ENCODE results near the gene ZNF48.

ZNF48 gene

DNA sequence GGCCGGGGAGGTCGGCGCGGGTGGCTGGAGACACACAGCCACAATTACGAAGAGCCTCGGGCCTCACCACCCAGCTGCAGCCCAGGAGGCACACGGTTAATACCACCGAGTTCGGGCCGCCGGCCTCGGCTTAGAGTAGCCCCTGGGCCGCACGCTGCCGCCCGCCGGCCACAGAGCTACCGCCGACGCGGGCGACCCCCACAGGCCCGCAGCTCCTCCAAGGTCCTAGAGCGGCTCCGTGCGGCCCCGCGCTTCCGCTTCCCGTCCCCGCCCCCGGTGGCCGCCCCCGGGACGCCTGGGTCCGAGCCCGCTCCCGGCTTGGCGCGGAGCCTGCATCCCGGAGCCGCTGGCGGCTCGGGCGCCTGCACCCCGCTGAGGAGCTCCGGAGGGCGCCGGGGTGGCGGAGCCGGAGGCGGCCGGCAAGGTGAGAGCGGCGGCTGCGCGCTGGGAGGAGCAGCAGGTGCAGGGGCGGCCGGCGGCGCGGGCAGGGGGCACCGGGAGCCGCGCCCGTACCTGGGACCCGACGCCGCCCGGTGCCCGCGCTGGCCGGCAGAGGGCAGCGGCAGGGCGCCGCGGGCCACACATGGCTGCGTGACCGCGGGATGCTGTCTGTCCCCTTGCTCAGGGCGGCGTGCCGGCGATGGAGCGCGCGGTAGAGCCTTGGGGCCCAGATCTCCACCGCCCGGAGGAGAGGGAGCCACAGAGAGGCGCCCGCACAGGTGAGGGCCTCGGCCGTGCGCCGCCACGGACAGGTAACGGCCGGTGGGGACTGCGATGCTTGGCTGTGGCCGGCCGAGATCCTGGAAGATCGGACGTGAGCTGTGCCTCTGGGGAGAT, at the start of gene ZNF48:
Gene ZNF48, plus strand, starts transcription at position 266 of the 837 bp plus-strand sequence. Its CDS starts 375 bp downstream, at position 641.
- DNase-seq (ENCODE audit: low read depth): peak; percentile 94
- peak within 1 kb of the TSS; percentile 78 for H3K4me3 ChIP-seq (ENCODE audit: low read depth, low read length)
- TF ChIP-seq, protein P1, sequence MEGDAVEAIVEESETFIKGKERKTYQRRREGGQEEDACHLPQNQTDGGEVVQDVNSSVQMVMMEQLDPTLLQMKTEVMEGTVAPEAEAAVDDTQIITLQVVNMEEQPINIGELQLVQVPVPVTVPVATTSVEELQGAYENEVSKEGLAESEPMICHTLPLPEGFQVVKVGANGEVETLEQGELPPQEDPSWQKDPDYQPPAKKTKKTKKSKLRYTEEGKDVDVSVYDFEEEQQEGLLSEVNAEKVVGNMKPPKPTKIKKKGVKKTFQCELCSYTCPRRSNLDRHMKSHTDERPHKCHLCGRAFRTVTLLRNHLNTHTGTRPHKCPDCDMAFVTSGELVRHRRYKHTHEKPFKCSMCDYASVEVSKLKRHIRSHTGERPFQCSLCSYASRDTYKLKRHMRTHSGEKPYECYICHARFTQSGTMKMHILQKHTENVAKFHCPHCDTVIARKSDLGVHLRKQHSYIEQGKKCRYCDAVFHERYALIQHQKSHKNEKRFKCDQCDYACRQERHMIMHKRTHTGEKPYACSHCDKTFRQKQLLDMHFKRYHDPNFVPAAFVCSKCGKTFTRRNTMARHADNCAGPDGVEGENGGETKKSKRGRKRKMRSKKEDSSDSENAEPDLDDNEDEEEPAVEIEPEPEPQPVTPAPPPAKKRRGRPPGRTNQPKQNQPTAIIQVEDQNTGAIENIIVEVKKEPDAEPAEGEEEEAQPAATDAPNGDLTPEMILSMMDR (conservative IDR thresholded peaks at IDR 0.05; ENCODE audit: low read depth, low read length): no peak

DNA sequence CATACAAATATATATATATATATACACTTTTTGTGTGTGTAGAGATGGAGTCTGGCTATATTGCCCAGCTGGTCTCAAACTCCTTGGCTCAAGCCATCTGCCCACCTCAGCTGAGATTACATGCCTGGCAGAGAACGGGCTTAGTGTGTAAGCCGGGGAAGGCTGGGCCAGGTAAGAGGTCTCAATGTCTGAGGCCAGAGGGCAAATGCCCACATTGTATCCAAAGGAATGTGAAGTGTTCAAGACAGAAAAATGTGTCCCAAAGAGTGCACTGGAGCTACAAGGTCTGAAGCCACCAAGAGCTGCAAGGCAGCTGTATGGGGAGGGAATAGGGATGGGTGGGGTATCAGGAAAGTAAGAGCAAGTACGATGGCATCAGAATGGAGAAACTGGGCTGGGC, 48.9 kb upstream of the ZNF48 start:
- no peak overlapping the region for H3K4me3 ChIP-seq (ENCODE audit: low read depth, low read length)
- TF ChIP-seq, protein P1 (conservative IDR thresholded peaks at IDR 0.05; ENCODE audit: low read depth, low read length): no peak
- DNase-seq (ENCODE audit: low read depth): no peak

DNA sequence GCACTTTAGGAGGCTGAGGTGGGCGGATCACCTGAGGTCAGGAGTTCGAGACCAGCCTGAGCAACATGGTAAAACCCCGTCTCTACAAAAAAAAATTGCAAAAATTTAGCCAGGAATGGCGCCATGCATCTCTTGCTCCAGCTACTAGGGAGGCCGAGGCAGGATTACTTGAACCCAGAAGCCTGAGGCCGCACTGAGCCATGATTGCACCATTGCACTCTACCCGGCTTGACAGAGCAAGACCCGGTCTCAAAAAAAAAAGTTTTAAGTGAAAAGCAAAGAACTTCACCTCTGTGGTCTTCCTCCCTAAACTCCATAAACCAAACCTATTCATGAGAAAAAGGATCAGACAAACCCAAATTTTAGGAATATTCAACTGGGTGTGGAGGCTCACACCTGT, 47.1 kb upstream of the ZNF48 start:
- DNase-seq (ENCODE audit: low read depth): no peak
- TF ChIP-seq, protein P1 (conservative IDR thresholded peaks at IDR 0.05; ENCODE audit: low read depth, low read length): no peak
- no peak overlapping the region for H3K4me3 ChIP-seq (ENCODE audit: low read depth, low read length)

GRCh38 chr16:30348929-30349328, 46.3 kb upstream of the ZNF48 start:
- TF ChIP-seq, protein P1 (conservative IDR thresholded peaks at IDR 0.05; ENCODE audit: low read depth, low read length): no peak

DNA sequence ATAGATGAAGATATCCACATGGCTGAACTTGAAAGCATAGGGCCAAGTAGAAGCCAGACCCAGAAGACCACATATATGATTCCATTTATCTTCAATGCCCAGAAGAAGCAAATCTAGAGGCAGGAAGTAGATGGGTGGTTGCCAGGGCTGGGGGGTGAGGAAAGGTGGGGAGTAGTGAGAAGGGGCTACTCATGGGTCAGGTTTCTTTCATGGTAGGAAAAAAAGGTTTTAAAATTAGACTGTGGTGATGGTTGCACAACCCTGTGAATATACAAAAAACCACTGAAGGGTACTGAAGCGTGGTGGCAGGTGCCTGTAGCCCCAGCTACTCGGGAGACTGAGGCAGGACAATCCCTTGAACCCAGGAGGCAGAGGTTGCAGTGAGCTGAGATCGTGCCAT, 45.5 kb upstream of the ZNF48 start:
- TF ChIP-seq, protein P1 (conservative IDR thresholded peaks at IDR 0.05; ENCODE audit: low read depth, low read length): no peak
- H3K4me3 ChIP-seq (ENCODE audit: low read depth, low read length): no peak overlapping the region
- no peak for DNase-seq (ENCODE audit: low read depth)

More at GRCh38 chr16:30348929-30349328, 46.3 kb upstream of the ZNF48 start:
- DNase-seq (ENCODE audit: low read depth): no peak
- H3K4me3 ChIP-seq (ENCODE audit: low read depth, low read length): no peak overlapping the region

DNA sequence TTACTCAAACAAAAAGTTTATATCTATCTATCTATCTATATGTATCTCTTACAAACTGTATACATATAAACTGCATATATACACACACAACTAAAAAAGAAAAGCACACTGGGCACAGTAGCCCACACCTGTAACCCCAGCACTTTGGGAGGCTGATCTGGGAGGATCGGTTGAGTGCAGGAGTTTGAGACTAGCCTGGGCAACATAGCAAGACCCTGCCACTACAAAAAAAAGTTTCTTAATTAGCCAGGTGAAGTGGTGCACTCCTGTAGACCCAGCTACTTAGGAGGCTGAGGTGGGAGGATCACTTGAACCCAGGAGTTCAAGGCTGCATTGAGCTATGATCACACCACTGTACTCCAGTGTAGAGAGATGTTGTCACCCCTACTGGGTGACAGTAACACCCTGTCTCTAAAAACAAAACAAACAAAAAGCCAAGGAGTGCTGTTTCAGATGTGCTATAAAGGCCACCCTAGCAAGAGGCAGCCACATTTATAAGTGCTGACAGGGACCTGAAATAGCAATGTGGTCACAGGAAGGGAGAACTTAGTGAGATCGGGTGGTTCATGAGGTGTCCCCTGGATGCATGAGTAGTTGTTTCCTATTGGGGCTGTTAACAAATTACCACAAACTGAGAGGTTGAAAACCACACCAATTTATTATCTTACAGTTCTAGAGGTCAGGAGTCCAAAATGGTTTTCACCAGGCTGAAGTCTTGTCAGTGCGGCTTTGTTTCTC, 44.9 kb upstream of the ZNF48 start:
- TF ChIP-seq, protein P1 (conservative IDR thresholded peaks at IDR 0.05; ENCODE audit: low read depth, low read length): no peak
- no peak for DNase-seq (ENCODE audit: low read depth)
- H3K4me3 ChIP-seq (ENCODE audit: low read depth, low read length): no peak overlapping the region
